B cell (primary cell): ENCODE results near the gene ZFP62. TPM values are rescaled to one million over a fixed set of nuclear protein-coding genes. Genes with fewer than 3 reads are reported as not detected.
A peak's percentile ranks its signal among the peaks of the same experiment; 100 is the strongest.

Experiments used
- ATAC-seq: fragments of 200-7000 bp; cut with Tn5 transposase; one replicate; pipeline ENCODE4 v1.10.0; 2021; ENCODE audit warnings: low read depth, mild to moderate bottlenecking, moderate number of reproducible peaks, moderate library complexity
- CTCF ChIA-PET: fragments of 350-600 bp; sonication (Branson Sonifier 250); formaldehyde crosslinking; loops from one replicate; lab custom pipeline; 2021; ENCODE audit warnings: antibody characterized with exemption, inconsistent platforms; lab: Charles Lee
- POLR2A ChIA-PET: fragments of 350-600 bp; sonication (Branson Sonifier 250); formaldehyde crosslinking; loops from one replicate; lab custom pipeline; 2021; ENCODE audit warnings: antibody characterized with exemption; lab: Charles Lee
- DNase-seq: peaks from one replicate; pipeline ENCODE4 v3.0.0; 2013
- H2AFZ ChIP-seq: 2 replicates; pipeline ENCODE4 v1.6.1; 2012; ENCODE audit warnings: mild to moderate bottlenecking, low read depth, low read length; ENCODE audit not compliant: insufficient read depth, poor library complexity, severe bottlenecking
- H3K27ac ChIP-seq, 2 donors: 1 replicate in 1 of 2; 2 replicates in 1 of 2; pipeline ENCODE4 v1.5.1; 2012 to 2013; ENCODE audit warnings: low read length in 2 of 2, mild to moderate bottlenecking in 2 of 2, moderate library complexity in 1 of 2
- H3K27me3 ChIP-seq, 4 experiments: fragments of 200-600 bp in 1 of 4; sonication (generic) in 1 of 4; replicated peaks in 1 of 4; 1 replicate in 2 of 4; 2 replicates in 2 of 4; pipeline versions ENCODE4 v1.6.1 to v1.7.0; 2013 to 2016; ENCODE audit warnings: low read length in 3 of 4, mild to moderate bottlenecking in 2 of 4, mixed read lengths in 1 of 4, moderate library complexity in 1 of 4; ENCODE audit not compliant: insufficient read depth in 4 of 4, control insufficient read depth in 3 of 4; ENCODE audit errors: control extremely low read depth in 1 of 4
- H3K36me3 ChIP-seq, 2 experiments: replicated peaks in 1 of 2; 1 replicate in 1 of 2; 2 replicates in 1 of 2; pipeline versions ENCODE4 v1.6.1 to v1.7.1; 2013; ENCODE audit warnings: low read length in 1 of 2; ENCODE audit not compliant: insufficient read depth in 2 of 2, control insufficient read depth in 1 of 2; ENCODE audit errors: control extremely low read depth in 1 of 2, extremely low read depth in 1 of 2
- H3K4me1 ChIP-seq, 2 donors: fragments of 200-600 bp in 1 of 2; sonication (generic) in 1 of 2; 1 replicate in 1 of 2; 2 replicates in 1 of 2; pipeline versions ENCODE4 v1.5.1 to v1.6.1; 2013 to 2017; ENCODE audit warnings: low read length in 2 of 2; ENCODE audit not compliant: control insufficient read depth in 2 of 2, insufficient read depth in 2 of 2
- H3K4me2 ChIP-seq: replicated peaks from 2 replicates; pipeline ENCODE3; 2012; ENCODE audit warnings: mild to moderate bottlenecking, low read depth, low read length; ENCODE audit not compliant: poor library complexity, severe bottlenecking
- H3K4me3 ChIP-seq, 5 experiments: fragments of 200-600 bp in 1 of 5; sonication (generic) in 1 of 5; 1 replicate in 3 of 5; 2 replicates in 2 of 5; pipeline versions ENCODE4 v1.5.1 to v1.7.0; 2011 to 2016; ENCODE audit warnings: low read length in 4 of 5, mild to moderate bottlenecking in 4 of 5, low read depth in 2 of 5, control low read depth in 1 of 5, moderate library complexity in 1 of 5; ENCODE audit not compliant: insufficient read depth in 1 of 5; ENCODE audit errors: control extremely low read depth in 1 of 5, extremely low read depth in 1 of 5
- H3K79me2 ChIP-seq: fragments of 200-600 bp; sonication (generic); one replicate; pipeline ENCODE4 v1.6.0; 2016; ENCODE audit warnings: low read length; ENCODE audit not compliant: control insufficient read depth, insufficient read depth
- H3K9ac ChIP-seq: fragments of 200-600 bp; sonication (generic); 2 replicates; pipeline ENCODE4 v1.6.1; 2017; ENCODE audit warnings: mild to moderate bottlenecking, low read length, moderate library complexity
- H3K9me3 ChIP-seq, 3 donors: one replicate each; pipeline versions ENCODE4 v1.6.1 to v1.7.1; 2013; ENCODE audit warnings: low read length in 2 of 3; ENCODE audit not compliant: control insufficient read depth in 2 of 3, insufficient read depth in 1 of 3; ENCODE audit errors: control extremely low read depth in 1 of 3
- H4K20me1 ChIP-seq: 2 replicates; pipeline ENCODE4 v1.6.0; 2012; ENCODE audit warnings: mild to moderate bottlenecking, low read length; ENCODE audit not compliant: insufficient read depth, control insufficient read depth, poor library complexity, severe bottlenecking
- H3K27ac Mint-ChIP-seq: one replicate; pipeline ENCODE4 v1.8.0; 2021; ENCODE audit warnings: mixed read lengths
- H3K27me3 Mint-ChIP-seq: one replicate; pipeline ENCODE4 v1.8.0; 2021; ENCODE audit warnings: mixed read lengths
- H3K4me1 Mint-ChIP-seq: one replicate; pipeline ENCODE4 v1.8.0; 2021; ENCODE audit warnings: mixed read lengths
- H3K4me3 Mint-ChIP-seq: one replicate; pipeline ENCODE4 v1.8.0; 2021; ENCODE audit warnings: mixed read lengths
- H3K9me3 Mint-ChIP-seq: one replicate; pipeline ENCODE4 v1.8.0; 2022; ENCODE audit warnings: mixed read lengths; ENCODE audit not compliant: insufficient read depth
- CTCF ChIP-seq: fragments of 200-600 bp; IDR thresholded peaks from one replicate; pipeline ENCODE4 v1.8.0; 2022; ENCODE audit warnings: antibody characterized with exemption, mild to moderate bottlenecking
- EZH2 ChIP-seq: IDR thresholded peaks from 2 replicates; pipeline ENCODE4 v1.6.1; 2012; ENCODE audit warnings: borderline replicate concordance, low read depth, mild to moderate bottlenecking, moderate library complexity, low read length; ENCODE audit not compliant: insufficient read depth, poor library complexity, severe bottlenecking
- WGBS: methylation state at CpG from one replicate; pipeline ENCODE4 v1.1.5; 2013; ENCODE audit warnings: missing lambda C conversion rate; ENCODE audit not compliant: insufficient coverage; 5-methylcytosine and 5-hydroxymethylcytosine counted together
- intact Hi-C: fragments of 100-400 bp; cut with micrococcal nuclease; formaldehyde crosslinking; loops from one replicate; pipeline ENCODE4 v1.10.0; 2022
- polyA plus RNA-seq: library from polyadenylated mRNA; depleted of rRNA; stranded (reverse); fragments of >200 nt; gene quantifications from 2 replicates; pipeline ENCODE4 v1.2.3, GENCODE V29; 2012
- total RNA-seq, 2 donors: library from RNA; stranded (reverse); fragments of 120-200 nt in 1 of 2; gene quantifications; 1 replicate in 1 of 2; 2 replicates in 1 of 2; pipeline versions ENCODE4 v1.2.3 to v1.2.4, GENCODE V29; 2013 to 2022

Gene ZFP62
- total and polyA plus RNA-seq, 2 donors (not counting 1 experiment from before 2014, with no cell fraction given): 19.1 to 61.8 TPM

DNA sequence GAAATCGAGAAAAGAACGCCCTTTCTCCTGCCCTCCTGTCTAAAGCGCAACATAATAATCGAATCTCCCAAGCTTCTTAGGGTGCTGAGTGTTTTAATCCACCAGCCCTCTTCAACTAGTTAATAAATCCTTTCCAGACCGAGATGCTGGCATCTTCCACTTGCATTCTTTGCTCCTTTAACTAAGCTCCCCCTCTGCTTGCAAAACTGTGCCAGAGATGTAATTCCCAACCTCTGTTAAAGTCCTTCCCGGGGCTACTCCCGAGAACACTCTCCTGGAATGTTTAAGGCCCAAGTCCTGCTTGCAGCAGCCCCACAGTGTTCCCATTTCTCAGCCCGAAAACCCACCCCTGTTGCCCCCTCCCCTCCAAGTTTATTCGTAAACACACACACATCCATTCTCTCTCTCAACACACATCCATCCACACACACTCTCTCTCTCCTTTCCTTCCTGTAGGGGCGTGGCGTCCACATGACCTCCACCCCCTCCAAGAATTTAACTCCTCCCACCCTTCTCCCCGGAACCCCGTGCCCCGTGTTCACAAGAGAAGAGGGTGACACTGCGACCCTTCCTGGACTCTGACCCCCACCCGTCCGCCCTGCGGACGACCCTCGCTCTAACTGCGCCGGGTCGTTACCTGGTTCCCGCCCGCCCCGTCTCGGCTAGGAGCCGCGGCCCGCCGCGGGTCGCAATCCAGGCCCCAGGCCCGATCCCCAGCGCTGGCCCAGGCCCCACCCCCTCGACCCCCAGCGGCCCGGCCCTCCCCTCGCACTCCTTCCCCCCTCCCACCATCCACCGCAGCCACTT, 51.5 kb downstream of the ZFP62 start:
- POLR2A ChIA-PET: interaction anchor here (0.6 to 4.9 kb wide), 13 partner anchors 8 to 452 kb away, joined by 3 to 79 read pairs (median 5); partner anchors contain the start of genes MGAT1, TRIM41 and ZFP62
- H3K4me2 ChIP-seq: peak overlapping the region; percentile 90
- no peaks in the 10 kb centered on the region for H3K27me3 Mint-ChIP-seq
- peak overlapping the region; percentile 81 to 91 for H3K27ac ChIP-seq
- peak overlapping the region; percentile 95 for H3K27ac Mint-ChIP-seq
- WGBS: 5% methylated on average over 36 of the region's 40 CpGs
- no peaks in the 10 kb centered on the region for H3K9me3 ChIP-seq
- H3K27me3 ChIP-seq: no peaks in the 10 kb centered on the region
- CTCF ChIA-PET: interaction anchor here (1.0 to 5.1 kb wide), 3 partner anchors 20 to 379 kb away, joined by 3 to 47 read pairs (median 6); no protein-coding TSS in a partner anchor
- peak overlapping the region; percentile 97 for H2AFZ ChIP-seq
- H3K4me3 Mint-ChIP-seq: peak overlapping the region; percentile 88
- peaks cover 70% of the 10 kb centered on the region for H3K4me1 Mint-ChIP-seq
- peak overlapping the region; percentile 55 to 94 (median 76) for H3K4me3 ChIP-seq
- ATAC-seq: peak; percentile 67
- peaks cover 29% of the 10 kb centered on the region for H3K79me2 ChIP-seq
- intact Hi-C loops: loop anchor here (1.0 to 2.0 kb wide), 4 partner anchors 7 to 52 kb away; partner anchors contain the start of genes MGAT1 and ZFP62
- no peaks in the 10 kb centered on the region for H3K9me3 Mint-ChIP-seq
- H3K4me1 ChIP-seq: peaks cover 58 to 62% of the 10 kb centered on the region in 2 donors
- DNase-seq: peak; percentile 95
- H3K36me3 ChIP-seq: peaks cover 0 to 2% of the 10 kb centered on the region in 2 experiments
- peak overlapping the region; percentile 93 for H3K9ac ChIP-seq
- H4K20me1 ChIP-seq: no peaks in the 10 kb centered on the region
- TF ChIP-seq CTCF (no peak), EZH2 (no peak)
